Coronary artery (tissue), 2 donors: ENCODE measurements around the gene SLC19A1.

Source experiments
- DNase-seq: peaks from one replicate; pipeline ENCODE4 v3.0.0-alpha.2; 2017; ENCODE audit warnings: low spot score
- H3K27ac ChIP-seq, 2 donors: fragments of 200-600 bp; sonication (generic); one replicate each; pipeline ENCODE4 v1.5.1; 2016 to 2019
- H3K4me3 ChIP-seq: fragments of 200-600 bp; sonication (generic); 2 replicates; pipeline ENCODE4 v1.5.1; 2016; ENCODE audit warnings: mild to moderate bottlenecking, moderate library complexity
- TF ChIP-seq, protein P1 (sequence below): fragments of 200-600 bp; sonication (generic); IDR thresholded peaks from one replicate; pipeline ENCODE4 v1.5.1; 2019; ENCODE audit warnings: antibody characterized with exemption

SLC19A1 gene

DNA sequence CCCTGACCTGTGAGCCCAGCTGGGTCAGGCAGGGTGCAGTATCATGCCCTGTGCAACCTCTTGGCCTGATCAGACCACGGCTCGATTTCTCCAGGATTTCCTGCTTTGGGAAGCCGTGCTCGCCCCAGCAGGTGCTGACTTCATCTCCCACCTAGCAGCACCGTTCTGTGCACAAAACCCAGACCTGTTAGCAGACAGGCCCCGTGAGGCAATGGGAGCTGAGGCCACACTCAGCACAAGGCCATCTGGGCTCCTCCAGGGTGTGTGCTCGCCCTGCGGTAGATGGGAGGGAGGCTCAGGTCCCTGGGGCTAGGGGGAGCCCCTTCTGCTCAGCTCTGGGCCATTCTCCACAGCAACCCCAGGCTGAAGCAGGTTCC is 29.6 kb downstream of the SLC19A1 start:
- no peak for DNase-seq
- H3K27ac ChIP-seq = no peak overlapping the region
- no peak overlapping the region for H3K4me3 ChIP-seq
- TF ChIP-seq, protein P1, sequence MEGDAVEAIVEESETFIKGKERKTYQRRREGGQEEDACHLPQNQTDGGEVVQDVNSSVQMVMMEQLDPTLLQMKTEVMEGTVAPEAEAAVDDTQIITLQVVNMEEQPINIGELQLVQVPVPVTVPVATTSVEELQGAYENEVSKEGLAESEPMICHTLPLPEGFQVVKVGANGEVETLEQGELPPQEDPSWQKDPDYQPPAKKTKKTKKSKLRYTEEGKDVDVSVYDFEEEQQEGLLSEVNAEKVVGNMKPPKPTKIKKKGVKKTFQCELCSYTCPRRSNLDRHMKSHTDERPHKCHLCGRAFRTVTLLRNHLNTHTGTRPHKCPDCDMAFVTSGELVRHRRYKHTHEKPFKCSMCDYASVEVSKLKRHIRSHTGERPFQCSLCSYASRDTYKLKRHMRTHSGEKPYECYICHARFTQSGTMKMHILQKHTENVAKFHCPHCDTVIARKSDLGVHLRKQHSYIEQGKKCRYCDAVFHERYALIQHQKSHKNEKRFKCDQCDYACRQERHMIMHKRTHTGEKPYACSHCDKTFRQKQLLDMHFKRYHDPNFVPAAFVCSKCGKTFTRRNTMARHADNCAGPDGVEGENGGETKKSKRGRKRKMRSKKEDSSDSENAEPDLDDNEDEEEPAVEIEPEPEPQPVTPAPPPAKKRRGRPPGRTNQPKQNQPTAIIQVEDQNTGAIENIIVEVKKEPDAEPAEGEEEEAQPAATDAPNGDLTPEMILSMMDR = no peak

DNA sequence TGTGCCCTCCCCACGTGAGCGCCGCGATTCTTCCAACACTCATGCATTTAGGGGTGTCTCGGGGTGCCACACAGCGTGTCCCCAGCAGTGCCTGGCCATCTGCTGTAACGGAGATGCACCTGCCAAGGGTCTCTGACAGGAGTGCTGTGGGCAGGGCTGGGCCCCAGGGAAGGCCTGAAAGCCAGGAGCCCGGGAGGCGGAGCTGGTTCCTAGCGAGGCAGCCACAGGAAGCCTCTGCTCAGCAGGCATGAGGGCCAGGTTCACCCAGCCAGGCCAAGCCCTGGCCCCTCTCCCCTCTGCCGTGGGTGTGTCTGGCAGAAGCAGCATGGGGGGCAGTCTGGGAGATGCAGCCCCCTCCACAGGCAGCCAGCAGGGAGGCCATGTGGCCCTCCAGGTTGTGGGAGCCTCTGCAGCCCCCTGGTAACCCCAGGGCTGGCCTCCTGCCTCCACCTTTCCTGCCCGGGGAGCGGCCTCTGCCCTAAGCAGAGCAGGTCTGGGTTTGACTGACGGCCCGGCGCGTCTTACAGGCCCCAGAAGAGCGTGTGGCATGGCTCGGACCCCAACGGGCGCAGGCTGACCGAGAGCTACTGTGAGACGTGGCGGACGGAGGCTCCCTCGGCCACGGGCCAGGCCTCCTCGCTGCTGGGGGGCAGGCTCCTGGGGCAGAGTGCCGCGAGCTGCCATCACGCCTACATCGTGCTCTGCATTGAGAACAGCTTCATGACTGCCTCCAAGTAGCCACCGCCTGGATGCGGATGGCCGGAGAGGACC is 30.4 kb downstream of the SLC19A1 start:
- H3K27ac ChIP-seq = no peak overlapping the region
- H3K4me3 ChIP-seq = no peak overlapping the region
- TF ChIP-seq, protein P1 = no peak
- no peak for DNase-seq

DNA sequence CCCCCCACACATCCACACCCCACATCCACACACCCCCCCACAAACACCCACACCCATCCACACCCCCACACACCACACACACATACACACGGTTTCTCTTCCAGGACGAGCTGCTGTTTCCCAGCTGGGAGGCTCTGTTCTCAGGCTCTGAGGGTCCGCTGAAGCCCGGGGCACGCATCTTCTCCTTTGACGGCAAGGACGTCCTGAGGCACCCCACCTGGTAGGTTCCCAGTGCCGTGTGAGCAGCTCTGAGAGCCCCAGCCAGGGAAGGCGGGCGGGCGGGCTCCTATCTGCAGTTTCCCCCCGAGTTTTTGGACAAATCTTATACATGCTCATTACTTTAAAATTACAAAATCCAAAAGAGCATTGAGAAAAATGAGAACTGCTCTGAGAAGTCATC is 31.2 kb downstream of the SLC19A1 start:
- Histone ChIP-seq H3K4me3 (no peak overlapping the region), H3K27ac (no peak overlapping the region)
- no peak for DNase-seq
- TF ChIP-seq, protein P1 = no peak

GRCh38 chr21:45510466-45510955 is 31.7 kb downstream of the SLC19A1 start:
- Histone ChIP-seq H3K27ac (no peak overlapping the region), H3K4me3 (no peak overlapping the region)
- TF ChIP-seq, protein P1 = no peak
- no peak for DNase-seq

GRCh38 chr21:45509566-45510465 is 32.4 kb downstream of the SLC19A1 start:
- TF ChIP-seq, protein P1 = no peak
- Histone ChIP-seq H3K4me3 (no peak overlapping the region), H3K27ac (no peak overlapping the region)
- no peak for DNase-seq

DNA sequence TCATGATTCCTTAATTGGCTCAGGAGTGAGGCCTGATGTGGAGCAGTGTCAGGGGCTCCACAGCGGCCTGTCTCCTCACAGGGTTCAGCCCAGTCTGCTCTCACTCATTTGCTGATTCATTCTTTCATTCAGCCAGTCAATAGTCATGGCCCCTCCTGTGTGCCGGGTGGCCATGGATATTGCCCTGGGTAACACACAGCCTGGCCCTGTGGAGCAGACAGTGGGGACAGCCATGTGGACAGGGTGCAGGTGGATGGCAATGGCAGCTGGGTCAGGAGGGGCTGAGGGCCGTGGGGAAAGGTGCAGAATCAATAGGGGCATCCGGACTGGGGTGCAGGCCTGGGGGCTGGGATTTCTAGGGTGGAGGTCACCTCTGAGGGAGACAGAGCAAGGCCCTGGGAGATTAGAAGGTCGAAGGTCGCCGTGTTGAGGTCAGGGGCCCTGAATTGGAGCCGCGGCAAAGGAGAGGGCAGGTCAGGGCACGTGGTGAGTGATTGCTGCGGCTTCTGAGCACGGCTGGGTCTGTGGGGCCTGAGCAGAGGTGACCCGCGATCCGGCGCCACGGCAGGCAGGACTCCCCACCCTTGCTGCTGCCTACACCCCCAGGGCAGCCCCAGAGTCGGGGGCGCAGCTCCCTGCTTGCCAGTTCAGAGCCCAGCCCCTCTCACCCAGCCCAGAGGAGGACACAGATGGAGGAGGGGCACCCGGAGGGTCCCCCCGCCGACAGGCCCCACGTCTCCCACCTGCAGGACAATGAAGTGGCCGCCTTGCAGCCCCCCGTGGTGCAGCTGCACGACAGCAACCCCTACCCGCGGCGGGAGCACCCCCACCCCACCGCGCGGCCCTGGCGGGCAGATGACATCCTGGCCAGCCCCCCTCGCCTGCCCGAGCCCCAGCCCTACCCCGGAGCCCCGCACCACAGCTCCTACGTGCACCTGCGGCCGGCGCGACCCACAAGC is 33.4 kb downstream of the SLC19A1 start:
- H3K4me3 ChIP-seq = no peak overlapping the region
- no peak for DNase-seq
- TF ChIP-seq, protein P1 = no peak
- H3K27ac ChIP-seq = peak overlapping the region in 1 of 2 donors; percentile 6
